H1 (cell line): ENCODE data around the gene CCDC106. TPM values are rescaled to one million over a fixed set of nuclear protein-coding genes. Genes with fewer than 3 reads are reported as not detected.

Experiments
- CTCF ChIA-PET: fragments of 300-600 bp; sonication (Branson Sonifier 250); formaldehyde crosslinking; loops from one replicate; lab custom pipeline; 2021; ENCODE audit not compliant: partially characterized antibody; lab: Charles Lee
- POLR2A ChIA-PET: fragments of 300-600 bp; sonication (Branson Sonifier 250); formaldehyde crosslinking; loops from one replicate; lab custom pipeline; 2021; ENCODE audit warnings: inconsistent platforms; ENCODE audit not compliant: partially characterized antibody; lab: Charles Lee
- DNase-seq, 2 experiments: peaks; one replicate each; pipeline versions ENCODE4 v3.0.0 to v3.0.0-alpha.2; 2010 to 2022; ENCODE audit warnings: low spot score in 2 of 2, low read depth in 1 of 2, mixed read lengths in 1 of 2
- FAIRE-seq: peaks from 2 replicates; lab custom pipeline; 2011; peaks lifted over from hg19 to GRCh38; lab: Jason Lieb, UNC
- H2AFZ ChIP-seq: 2 replicates; pipeline ENCODE4 v1.8.1; 2012; ENCODE audit warnings: low read length, inconsistent platforms
- H2AK5ac ChIP-seq: 2 replicates; pipeline ENCODE4 v1.6.1; 2013; ENCODE audit warnings: low read depth, low read length
- H2BK120ac ChIP-seq: replicated peaks from 2 replicates; pipeline ENCODE3; 2013; ENCODE audit warnings: low read depth, low read length, inconsistent platforms
- H2BK12ac ChIP-seq: 2 replicates; pipeline ENCODE4 v1.6.1; 2013; ENCODE audit warnings: low read depth, low read length
- H2BK15ac ChIP-seq: 2 replicates; pipeline ENCODE4 v1.6.1; 2013; ENCODE audit warnings: low read length
- H2BK20ac ChIP-seq: 2 replicates; pipeline ENCODE4 v1.6.1; 2013; ENCODE audit warnings: low read length
- H2BK5ac ChIP-seq: 2 replicates; pipeline ENCODE4 v1.6.1; 2013; ENCODE audit warnings: low read depth, low read length
- H3K14ac ChIP-seq: 2 replicates; pipeline ENCODE4 v1.6.1; 2013; ENCODE audit warnings: inconsistent platforms; ENCODE audit not compliant: insufficient read length
- H3K18ac ChIP-seq: 2 replicates; pipeline ENCODE4 v1.6.1; 2013; ENCODE audit warnings: low read length; ENCODE audit errors: extremely low read depth
- H3K23ac ChIP-seq: 2 replicates; pipeline ENCODE4 v1.6.1; 2013; ENCODE audit warnings: inconsistent platforms; ENCODE audit not compliant: insufficient read length
- H3K23me2 ChIP-seq: 2 replicates; pipeline ENCODE4 v1.6.1; 2013; ENCODE audit warnings: low read depth, low read length
- H3K27ac ChIP-seq: 2 replicates; pipeline ENCODE4 v1.6.1; 2011; ENCODE audit warnings: low read depth, low read length, inconsistent platforms
- H3K27me3 ChIP-seq, 4 experiments: replicated peaks in 1 of 4; 1 replicate in 1 of 4; 2 replicates in 3 of 4; pipeline versions ENCODE4 v1.6.1 to v1.8.1; 2011 to 2013; ENCODE audit warnings: low read length in 3 of 4, mild to moderate bottlenecking in 3 of 4, inconsistent platforms in 2 of 4, mixed read lengths in 2 of 4, moderate library complexity in 1 of 4; ENCODE audit not compliant: control insufficient read depth in 3 of 4, insufficient read depth in 3 of 4; ENCODE audit errors: extremely low read depth in 1 of 4
- H3K36me3 ChIP-seq, 4 experiments: 2 replicates each; pipeline versions ENCODE4 v1.6.1 to v1.8.1; 2011 to 2013; ENCODE audit warnings: mild to moderate bottlenecking in 4 of 4, low read length in 3 of 4, moderate library complexity in 2 of 4, control low read depth in 1 of 4, inconsistent platforms in 1 of 4; ENCODE audit not compliant: insufficient read depth in 4 of 4, control insufficient read depth in 2 of 4
- H3K4ac ChIP-seq: replicated peaks from 2 replicates; pipeline ENCODE3; 2013; ENCODE audit warnings: low read length, low read depth, mixed read lengths, inconsistent platforms; ENCODE audit not compliant: insufficient read length
- H3K4me1 ChIP-seq, 4 experiments: replicated peaks in 1 of 4; 1 replicate in 1 of 4; 2 replicates in 3 of 4; pipeline versions ENCODE4 v1.6.1 to v1.8.1; 2011 to 2013; ENCODE audit warnings: low read length in 3 of 4, inconsistent platforms in 2 of 4, mixed read lengths in 1 of 4; ENCODE audit not compliant: insufficient read depth in 4 of 4, control insufficient read depth in 3 of 4
- H3K4me2 ChIP-seq, 2 experiments: 2 replicates each; pipeline versions ENCODE4 v1.6.1 to v1.8.1; 2011 to 2013; ENCODE audit warnings: low read depth in 2 of 2, low read length in 2 of 2, control low read depth in 1 of 2, inconsistent platforms in 1 of 2, mild to moderate bottlenecking in 1 of 2; ENCODE audit not compliant: insufficient read depth in 1 of 2
- H3K4me3 ChIP-seq, 4 experiments: fragments of 200-600, 300-600 bp in 1 of 4; sonication (generic), shearing (Covaris generic), sonication (Bioruptor Twin) in 1 of 4; 2 replicates each; pipeline versions ENCODE4 v1.5.1 to v1.8.1; 2011 to 2016; ENCODE audit warnings: low read length in 4 of 4, low read depth in 3 of 4, control low read depth in 2 of 4, inconsistent platforms in 2 of 4, mild to moderate bottlenecking in 2 of 4, mixed read lengths in 1 of 4, moderate library complexity in 1 of 4; ENCODE audit not compliant: insufficient read depth in 2 of 4; ENCODE audit errors: extremely low read depth in 1 of 4
- H3K56ac ChIP-seq: replicated peaks from 2 replicates; pipeline ENCODE3; 2013; ENCODE audit warnings: low read depth, mild to moderate bottlenecking, mixed read lengths, low read length, inconsistent platforms; ENCODE audit not compliant: insufficient read length
- H3K79me1 ChIP-seq: 2 replicates; pipeline ENCODE4 v1.6.1; 2013; ENCODE audit warnings: low read depth, low read length, control low read depth
- H3K79me2 ChIP-seq, 2 experiments: 2 replicates each; pipeline versions ENCODE4 v1.6.1 to v1.8.1; 2012 to 2013; ENCODE audit warnings: low read length in 2 of 2, mild to moderate bottlenecking in 2 of 2, inconsistent platforms in 1 of 2; ENCODE audit not compliant: insufficient read depth in 2 of 2, control insufficient read depth in 1 of 2
- H3K9ac ChIP-seq, 4 experiments: replicated peaks in 1 of 4; 1 replicate in 1 of 4; 2 replicates in 3 of 4; pipeline versions ENCODE4 v1.6.1 to v1.8.1; 2011 to 2013; ENCODE audit warnings: low read depth in 3 of 4, low read length in 3 of 4, control low read depth in 2 of 4, mild to moderate bottlenecking in 2 of 4, moderate library complexity in 2 of 4, inconsistent platforms in 1 of 4; ENCODE audit errors: extremely low read depth in 1 of 4
- H3K9me3 ChIP-seq, 2 experiments: 2 replicates each; pipeline versions ENCODE4 v1.6.1 to v1.8.1; 2012 to 2013; ENCODE audit warnings: mild to moderate bottlenecking in 2 of 2, moderate library complexity in 2 of 2, control low read depth in 1 of 2, inconsistent platforms in 1 of 2, low read depth in 1 of 2, low read length in 1 of 2, mixed read lengths in 1 of 2; ENCODE audit not compliant: insufficient read depth in 2 of 2
- H4K20me1 ChIP-seq, 2 experiments: replicated peaks in 1 of 2; 2 replicates each; pipeline versions ENCODE3 to v1.8.1; 2011 to 2013; ENCODE audit warnings: inconsistent platforms in 2 of 2, low read length in 2 of 2, mild to moderate bottlenecking in 1 of 2; ENCODE audit not compliant: insufficient read depth in 2 of 2, control insufficient read depth in 1 of 2
- H4K5ac ChIP-seq: 2 replicates; pipeline ENCODE4 v1.6.1; 2013; ENCODE audit warnings: low read length, low read depth, mixed read lengths, inconsistent platforms; ENCODE audit not compliant: insufficient read length
- H4K8ac ChIP-seq: 2 replicates; pipeline ENCODE4 v1.8.0; 2013; ENCODE audit warnings: mild to moderate bottlenecking, moderate library complexity, low read length, inconsistent platforms; ENCODE audit not compliant: insufficient read depth; ENCODE audit errors: extremely low read depth
- H4K91ac ChIP-seq: replicated peaks from 2 replicates; pipeline ENCODE3; 2013; ENCODE audit warnings: low read length, mixed read lengths, inconsistent platforms; ENCODE audit not compliant: insufficient read length
- CREB1 ChIP-seq: IDR thresholded peaks from 2 replicates; pipeline ENCODE4 v1.6.1; 2012; ENCODE audit warnings: inconsistent platforms
- MAX ChIP-seq: IDR thresholded peaks from 2 replicates; pipeline ENCODE4 v1.6.1; 2012; ENCODE audit warnings: inconsistent platforms
- NRF1 ChIP-seq: IDR thresholded peaks from 2 replicates; pipeline ENCODE4 v1.6.1; 2011; ENCODE audit warnings: mild to moderate bottlenecking, low read depth, low read length, improper control_type of control experiment
- RAD21 ChIP-seq, 2 experiments: IDR thresholded peaks in 1 of 2; conservative IDR thresholded peaks in 1 of 2; 2 replicates each; pipeline ENCODE4 v1.6.1; 2011; ENCODE audit warnings: low read depth in 2 of 2, low read length in 2 of 2, improper control_type of control experiment in 1 of 2, inconsistent platforms in 1 of 2, mild to moderate bottlenecking in 1 of 2, moderate library complexity in 1 of 2
- SP2 ChIP-seq: IDR thresholded peaks from 2 replicates; pipeline ENCODE4 v1.6.1; 2012; ENCODE audit warnings: mild to moderate bottlenecking, low read length, inconsistent platforms
- TAF1 ChIP-seq: IDR thresholded peaks from 2 replicates; pipeline ENCODE4 v1.6.1; 2011; ENCODE audit warnings: mild to moderate bottlenecking, low read depth, low read length
- TAF7 ChIP-seq: optimal IDR thresholded peaks from 2 replicates; pipeline ENCODE3; 2011; ENCODE audit warnings: low read depth, mild to moderate bottlenecking, inconsistent platforms, low read length, moderate library complexity, borderline replicate concordance
- TBP ChIP-seq: IDR thresholded peaks from 2 replicates; pipeline ENCODE4 v1.6.1; 2011; ENCODE audit warnings: low read depth, low read length, improper control_type of control experiment
- YY1 ChIP-seq: IDR thresholded peaks from 2 replicates; pipeline ENCODE4 v1.6.1; 2011; ENCODE audit warnings: low read depth, mild to moderate bottlenecking, low read length
- WGBS, 2 experiments: shearing (Covaris generic) in 1 of 2; methylation state at CpG; one replicate each; pipeline versions ENCODE4 v1.1.6 to v1.1.7; 2013 to 2015; ENCODE audit warnings: low lambda C conversion rate in 2 of 2, mixed read lengths in 2 of 2, inconsistent platforms in 1 of 2, low coverage in 1 of 2, missing lambda C conversion rate in 1 of 2; ENCODE audit not compliant: insufficient replicate concordance in 2 of 2, insufficient coverage in 1 of 2, insufficient read length in 1 of 2; ENCODE audit errors: extremely low coverage in 1 of 2, missing lambda C conversion rate in 1 of 2; 5-methylcytosine and 5-hydroxymethylcytosine counted together
- polyA plus RNA-seq, 7 experiments: library from polyadenylated mRNA; depleted of rRNA in 3 of 7; stranded (reverse) in 5 of 7; unstranded in 2 of 7; fragments of >200 nt in 5 of 7; fragments of 200-250 nt in 2 of 7; gene quantifications; 1 replicate in 5 of 7; 2 replicates in 1 of 7; 4 replicates in 1 of 7; pipeline versions ENCODE4 v1.2.1 to v1.2.3, GENCODE V29; 2011 to 2013; ENCODE audit warnings: missing spikeins in 2 of 7, mixed read lengths in 2 of 7
- total RNA-seq: library from RNA; stranded (reverse); fragmentation: NEBNext Ultra II Directional; extraction: Animal tissue kit (Norgen Biotek cat#: 25700); gene quantifications from 2 replicates; pipeline ENCODE4 v1.2.1, GENCODE V29; 2021
- TF ChIP-seq, protein P1 (sequence below), 3 experiments: IDR thresholded peaks; 1 replicate in 2 of 3; 2 replicates in 1 of 3; pipeline versions ENCODE4 v1.5.1 to v1.6.1; 2011; ENCODE audit warnings: low read length in 3 of 3, mild to moderate bottlenecking in 3 of 3, inconsistent platforms in 2 of 3, low read depth in 1 of 3, moderate library complexity in 1 of 3; ENCODE audit not compliant: insufficient read depth in 1 of 3; ENCODE audit errors: control extremely low read depth in 1 of 3

CCDC106 gene
- total and polyA plus RNA-seq, 2 of the 8 experiments (the other 6 are each of a cell fraction or from before 2014, with no cell fraction given) = 12.0 to 20.1 TPM

- Histone ChIP-seq H3K36me3 (no peaks in the 10 kb centered on the region), H3K4me2 (no peak overlapping the region), H4K8ac (no peak overlapping the region), H2AK5ac (no peak overlapping the region), H3K9ac (no peak overlapping the region), H2BK5ac (no peak overlapping the region), H4K5ac (no peak overlapping the region), H3K14ac (no peak overlapping the region), H3K4me3 (no peak overlapping the region), H3K4me1 (peaks cover 6 to 15% (median 10%) of the 10 kb centered on the region in 4 experiments), H2BK15ac (no peak overlapping the region), H3K18ac (no peak overlapping the region), H2AFZ (no peak overlapping the region), H2BK20ac (no peak overlapping the region), H3K56ac (no peak overlapping the region), H2BK120ac (no peak overlapping the region), H3K79me1 (peaks cover 15% of the 10 kb centered on the region), H3K27me3 (no peaks in the 10 kb centered on the region), H3K79me2 (peaks cover 6 to 27% of the 10 kb centered on the region in 2 experiments; a peak in 3 of 4 replicates), H3K27ac (no peak overlapping the region), H4K91ac (no peak overlapping the region), H3K9me3 (no peaks in the 10 kb centered on the region; a peak in 1 of 4 replicates), H3K4ac (no peak overlapping the region), H4K20me1 (peaks cover 3 to 10% of the 10 kb centered on the region in 2 experiments), H2BK12ac (no peak overlapping the region), H3K23ac (no peak overlapping the region), H3K23me2 (peaks cover 33% of the 10 kb centered on the region)
- FAIRE-seq (no peak), DNase-seq (peak in 1 of 2 experiments; percentile 72)
- CTCF ChIA-PET = interaction anchor here (0.6 to 3.8 kb wide), 18 partner anchors 8 to 1165 kb away, joined by 3 to 30 read pairs (median 4); partner anchors contain the start of genes CCDC106 and ZNF865
- POLR2A ChIA-PET = interaction anchor here (0.6 to 2.2 kb wide), 4 partner anchors 8 to 51 kb away, joined by 3 to 7 read pairs (median 4); partner anchors contain the start of gene CCDC106
- WGBS, 2 experiments = 87% methylated on average over 6 of the region's 6 CpGs; no CpG with 5 or more reads in 1 of the 2 experiments
- TF ChIP-seq TAF7 (no peak), RAD21 (IDR thresholded peaks at IDR 0.05 in 1 of 2, conservative IDR thresholded peaks at IDR 0.05 in 1 of 2; ENCODE audit: low read depth in 2 of 2, low read length in 2 of 2) (peak; percentile 20 to 44; a peak in 3 of 4 replicates), TAF1 (peak; percentile 53; the same call in 1 of the 2 replicates), MAX (0 out of 2 replicates have a peak, but pooled peaks have one; percentile 17), YY1 (peak; percentile 80; the same call in 1 of the 2 replicates), SP2 (peak; percentile 30; the same call in 1 of the 2 replicates), TBP (0 out of 2 replicates have a peak, but pooled peaks have one; percentile 29), NRF1 (no peak), CREB1 (peak; percentile 39)
- TF ChIP-seq, protein P1, sequence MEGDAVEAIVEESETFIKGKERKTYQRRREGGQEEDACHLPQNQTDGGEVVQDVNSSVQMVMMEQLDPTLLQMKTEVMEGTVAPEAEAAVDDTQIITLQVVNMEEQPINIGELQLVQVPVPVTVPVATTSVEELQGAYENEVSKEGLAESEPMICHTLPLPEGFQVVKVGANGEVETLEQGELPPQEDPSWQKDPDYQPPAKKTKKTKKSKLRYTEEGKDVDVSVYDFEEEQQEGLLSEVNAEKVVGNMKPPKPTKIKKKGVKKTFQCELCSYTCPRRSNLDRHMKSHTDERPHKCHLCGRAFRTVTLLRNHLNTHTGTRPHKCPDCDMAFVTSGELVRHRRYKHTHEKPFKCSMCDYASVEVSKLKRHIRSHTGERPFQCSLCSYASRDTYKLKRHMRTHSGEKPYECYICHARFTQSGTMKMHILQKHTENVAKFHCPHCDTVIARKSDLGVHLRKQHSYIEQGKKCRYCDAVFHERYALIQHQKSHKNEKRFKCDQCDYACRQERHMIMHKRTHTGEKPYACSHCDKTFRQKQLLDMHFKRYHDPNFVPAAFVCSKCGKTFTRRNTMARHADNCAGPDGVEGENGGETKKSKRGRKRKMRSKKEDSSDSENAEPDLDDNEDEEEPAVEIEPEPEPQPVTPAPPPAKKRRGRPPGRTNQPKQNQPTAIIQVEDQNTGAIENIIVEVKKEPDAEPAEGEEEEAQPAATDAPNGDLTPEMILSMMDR (IDR thresholded peaks at IDR 0.05; ENCODE audit: control extremely low read depth in 1 of 3, insufficient read depth in 1 of 3, low read depth in 1 of 3, low read length in 3 of 3) = peak; percentile 73 to 89 (median 84)
Observed at GRCh38 chr19:55638864-55639359, 9.1 kb upstream of the CCDC106 start.
